Measurements from ENCODE around the gene ASPSCR1. TPM values are rescaled to one million over a fixed set of nuclear protein-coding genes. Genes with fewer than 3 reads are reported as not detected.

The ASPSCR1 gene
- total and polyA plus RNA-seq, 2 of the 8 experiments (the other 6 are each of a cell fraction or from before 2014, with no cell fraction given): 33.3 to 43.7 TPM

DNA sequence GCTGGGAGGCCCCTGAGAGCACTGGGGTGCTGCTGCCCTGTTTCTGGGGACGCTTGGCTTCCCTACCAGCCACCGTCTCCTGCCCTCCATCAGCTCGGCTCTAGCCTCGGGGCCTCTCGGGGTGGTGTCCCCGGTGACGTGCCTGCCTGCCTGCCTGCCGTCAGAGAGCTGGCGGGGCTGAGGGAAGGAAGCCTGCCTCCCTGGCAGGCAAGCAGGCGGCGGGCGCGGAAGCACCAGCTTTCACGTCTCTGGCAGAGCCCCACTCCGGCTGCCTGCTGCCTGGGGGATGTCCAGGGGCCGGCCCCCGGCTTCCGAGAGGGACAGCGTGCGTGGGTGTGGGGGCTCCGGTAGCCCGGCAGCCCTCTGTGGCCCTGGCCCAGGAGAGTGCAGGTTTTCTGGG, 35.9 kb downstream of the ASPSCR1 start:
- Histone ChIP-seq H3K4me2 (ENCODE audit: insufficient read depth in 1 of 2, low read depth in 2 of 2, low read length in 2 of 2) (no peak overlapping the region), H3K23me2 (ENCODE audit: low read depth, low read length) (no peaks in the 10 kb centered on the region), H3K4me3 (ENCODE audit: extremely low read depth in 1 of 4, insufficient read depth in 2 of 4, low read depth in 3 of 4, low read length in 4 of 4) (no peak overlapping the region), H4K5ac (ENCODE audit: insufficient read length, low read depth, low read length) (no peak overlapping the region), H4K8ac (ENCODE audit: extremely low read depth, insufficient read depth, low read length) (no peak overlapping the region; the same call in 1 of the 2 replicates), H2BK120ac (replicated peaks; ENCODE audit: low read depth, low read length) (no peak overlapping the region), H3K79me1 (ENCODE audit: low read depth, low read length) (no peaks in the 10 kb centered on the region; the same call in 1 of the 2 replicates), H3K9me3 (ENCODE audit: insufficient read depth in 2 of 2, low read depth in 1 of 2, low read length in 1 of 2) (no peaks in the 10 kb centered on the region), H2AK5ac (ENCODE audit: low read depth, low read length) (no peak overlapping the region), H2BK12ac (ENCODE audit: low read depth, low read length) (no peak overlapping the region), H3K79me2 (ENCODE audit: control insufficient read depth in 1 of 2, insufficient read depth in 2 of 2, low read length in 2 of 2) (no peaks in the 10 kb centered on the region), H2BK15ac (ENCODE audit: low read length) (no peak overlapping the region), H2BK20ac (ENCODE audit: low read length) (no peak overlapping the region), H2AFZ (ENCODE audit: low read length) (no peak overlapping the region), H3K36me3 (ENCODE audit: control insufficient read depth in 2 of 4, insufficient read depth in 4 of 4, low read length in 3 of 4) (no peaks in the 10 kb centered on the region; a peak in 2 of 8 replicates), H3K27me3 (replicated peaks in 1 of 4; ENCODE audit: control insufficient read depth in 3 of 4, extremely low read depth in 1 of 4, insufficient read depth in 3 of 4, low read length in 3 of 4) (no peaks in the 10 kb centered on the region), H3K14ac (ENCODE audit: insufficient read length) (no peak overlapping the region), H3K4me1 (replicated peaks in 1 of 4; ENCODE audit: control insufficient read depth in 3 of 4, insufficient read depth in 4 of 4, low read length in 3 of 4) (no peaks in the 10 kb centered on the region; a peak in 1 of 7 replicates), H4K91ac (replicated peaks; ENCODE audit: insufficient read length, low read length) (no peak overlapping the region), H3K23ac (ENCODE audit: insufficient read length) (no peak overlapping the region), H3K27ac (ENCODE audit: low read depth, low read length) (no peak overlapping the region), H3K9ac (replicated peaks in 1 of 4; ENCODE audit: extremely low read depth in 1 of 4, low read depth in 3 of 4, low read length in 3 of 4) (no peak overlapping the region), H3K4ac (replicated peaks; ENCODE audit: insufficient read length, low read depth, low read length) (no peak overlapping the region), H3K56ac (replicated peaks; ENCODE audit: insufficient read length, low read depth, low read length) (no peak overlapping the region), H2BK5ac (ENCODE audit: low read depth, low read length) (no peak overlapping the region), H3K18ac (ENCODE audit: extremely low read depth, low read length) (no peak overlapping the region), H4K20me1 (replicated peaks in 1 of 2; ENCODE audit: control insufficient read depth in 1 of 2, insufficient read depth in 2 of 2, low read length in 2 of 2) (peaks cover 3 to 8% of the 10 kb centered on the region in 2 experiments)
- FAIRE-seq: no peak
- TF ChIP-seq RFX5 (IDR thresholded peaks at IDR 0.05; ENCODE audit: borderline replicate concordance, low read depth, low read length) (no peak), CEBPB (IDR thresholded peaks at IDR 0.05; ENCODE audit: low read depth, low read length) (no peak), TEAD4 (IDR thresholded peaks at IDR 0.05; ENCODE audit: low read depth, low read length) (no peak), NRF1 (IDR thresholded peaks at IDR 0.05; ENCODE audit: low read depth, low read length) (no peak), EZH2 (IDR thresholded peaks at IDR 0.05; ENCODE audit: low read depth, low read length, severe bottlenecking) (no peak), POLR2AphosphoS5 (IDR thresholded peaks at IDR 0.05; ENCODE audit: low read depth, low read length) (no peak), SUZ12 (IDR thresholded peaks at IDR 0.05; ENCODE audit: low read length) (no peak)
- TF ChIP-seq, protein P1, sequence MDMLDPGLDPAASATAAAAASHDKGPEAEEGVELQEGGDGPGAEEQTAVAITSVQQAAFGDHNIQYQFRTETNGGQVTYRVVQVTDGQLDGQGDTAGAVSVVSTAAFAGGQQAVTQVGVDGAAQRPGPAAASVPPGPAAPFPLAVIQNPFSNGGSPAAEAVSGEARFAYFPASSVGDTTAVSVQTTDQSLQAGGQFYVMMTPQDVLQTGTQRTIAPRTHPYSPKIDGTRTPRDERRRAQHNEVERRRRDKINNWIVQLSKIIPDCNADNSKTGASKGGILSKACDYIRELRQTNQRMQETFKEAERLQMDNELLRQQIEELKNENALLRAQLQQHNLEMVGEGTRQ (IDR thresholded peaks at IDR 0.05; ENCODE audit: low read length): no peak
- TF ChIP-seq, protein P2, sequence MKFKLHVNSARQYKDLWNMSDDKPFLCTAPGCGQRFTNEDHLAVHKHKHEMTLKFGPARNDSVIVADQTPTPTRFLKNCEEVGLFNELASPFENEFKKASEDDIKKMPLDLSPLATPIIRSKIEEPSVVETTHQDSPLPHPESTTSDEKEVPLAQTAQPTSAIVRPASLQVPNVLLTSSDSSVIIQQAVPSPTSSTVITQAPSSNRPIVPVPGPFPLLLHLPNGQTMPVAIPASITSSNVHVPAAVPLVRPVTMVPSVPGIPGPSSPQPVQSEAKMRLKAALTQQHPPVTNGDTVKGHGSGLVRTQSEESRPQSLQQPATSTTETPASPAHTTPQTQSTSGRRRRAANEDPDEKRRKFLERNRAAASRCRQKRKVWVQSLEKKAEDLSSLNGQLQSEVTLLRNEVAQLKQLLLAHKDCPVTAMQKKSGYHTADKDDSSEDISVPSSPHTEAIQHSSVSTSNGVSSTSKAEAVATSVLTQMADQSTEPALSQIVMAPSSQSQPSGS (IDR thresholded peaks at IDR 0.05; ENCODE audit: low read length): no peak
- 96% methylated on average over 22 of the region's 22 CpGs; no CpG with 5 or more reads in 1 of the 2 experiments for WGBS, 2 experiments (ENCODE audit: extremely low coverage in 1 of 2, insufficient coverage in 1 of 2, insufficient read length in 1 of 2, insufficient replicate concordance in 2 of 2, low coverage in 1 of 2, low lambda C conversion rate in 2 of 2, missing lambda C conversion rate in 1 of 2)
- ChIA-PET CTCF (ENCODE audit: partially characterized antibody) (interaction anchor here (0.9 to 1.8 kb wide), 4 partner anchors 9 to 54 kb away, joined by 3 to 7 read pairs (median 6); no protein-coding TSS in a partner anchor), POLR2A (ENCODE audit: partially characterized antibody) (interaction anchor here (0.8 to 1.7 kb wide), 4 partner anchors 9 to 308 kb away, joined by 3 to 4 read pairs (median 4); partner anchors contain the start of gene CENPX)
- DNase-seq (ENCODE audit: low read depth in 1 of 2, low spot score in 2 of 2): no peak
